Measurements from ENCODE around the gene WDSUB1. TPM values are rescaled to one million over a fixed set of nuclear protein-coding genes. Genes with fewer than 3 reads are reported as not detected.

The WDSUB1 gene
- total RNA-seq, 1 experiment from 2014 or later = 7.8 TPM

DNA sequence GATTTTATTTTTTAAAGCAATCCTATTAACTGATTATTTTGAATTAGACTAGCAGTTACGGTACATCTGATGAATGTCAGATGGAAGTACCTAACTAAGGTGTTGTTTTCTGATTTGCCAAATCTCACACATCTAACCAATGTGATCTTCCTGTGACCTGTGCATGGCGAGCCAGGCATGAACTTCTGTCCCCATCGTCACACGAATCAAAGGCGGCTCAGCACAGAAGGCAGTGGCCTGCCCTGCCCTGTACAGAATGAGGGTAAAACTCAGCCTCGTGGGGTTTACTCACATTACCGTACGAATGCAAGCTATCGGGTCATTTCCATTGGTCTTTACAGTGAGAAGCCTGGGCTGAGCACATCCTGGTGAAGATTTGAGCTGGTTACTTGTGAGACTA is 87.3 kb downstream of the WDSUB1 start:
- DNase-seq (ENCODE audit: low read depth) = no peak

DNA sequence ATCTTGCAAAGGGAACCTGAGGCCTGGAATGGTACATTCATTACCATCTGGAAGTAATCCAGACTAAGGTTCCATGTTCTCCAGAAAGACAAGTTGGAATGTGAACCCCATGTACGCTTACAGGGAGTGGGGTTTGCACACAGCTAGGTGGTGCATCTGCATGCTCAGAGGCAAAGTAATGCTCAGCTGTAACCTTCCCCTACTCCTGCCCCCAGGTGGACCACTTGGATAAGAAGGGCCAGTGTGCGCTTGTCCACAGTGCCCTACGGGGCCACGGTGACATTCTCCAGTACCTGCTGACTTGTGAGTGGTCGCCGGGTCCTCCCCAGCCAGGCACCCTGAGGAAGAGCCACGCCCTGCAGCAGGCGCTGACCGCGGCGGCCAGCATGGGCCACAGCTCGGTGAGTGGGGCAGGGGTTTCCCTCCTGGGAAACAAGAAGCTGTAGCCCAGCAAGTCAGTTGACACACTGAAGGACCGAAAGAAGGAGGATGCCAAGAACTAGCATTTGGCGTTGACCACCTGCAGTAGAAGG is 90.0 kb downstream of the WDSUB1 start:
- DNase-seq (ENCODE audit: low read depth) = no peak

DNA sequence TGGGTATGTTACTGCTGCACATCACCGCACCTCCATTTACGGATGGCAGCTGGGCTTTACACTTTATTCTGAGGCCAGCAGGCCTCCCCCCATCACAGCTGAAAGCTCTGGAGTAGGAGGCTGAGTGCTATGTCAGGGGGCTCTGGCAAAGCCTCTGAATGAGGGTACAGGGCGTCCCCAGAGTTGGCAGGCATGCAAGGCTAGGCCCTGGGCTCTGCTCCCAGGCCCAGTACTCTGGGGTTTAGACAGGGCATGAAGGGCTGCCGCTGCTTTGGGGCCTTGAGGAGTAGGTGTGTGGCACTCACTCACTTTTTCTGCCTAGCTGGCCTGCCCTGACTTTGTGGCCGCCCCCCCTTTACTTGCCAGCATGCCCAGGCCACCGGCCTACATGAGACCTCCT is 90.8 kb downstream of the WDSUB1 start:
- DNase-seq (ENCODE audit: low read depth) = no peak

DNA sequence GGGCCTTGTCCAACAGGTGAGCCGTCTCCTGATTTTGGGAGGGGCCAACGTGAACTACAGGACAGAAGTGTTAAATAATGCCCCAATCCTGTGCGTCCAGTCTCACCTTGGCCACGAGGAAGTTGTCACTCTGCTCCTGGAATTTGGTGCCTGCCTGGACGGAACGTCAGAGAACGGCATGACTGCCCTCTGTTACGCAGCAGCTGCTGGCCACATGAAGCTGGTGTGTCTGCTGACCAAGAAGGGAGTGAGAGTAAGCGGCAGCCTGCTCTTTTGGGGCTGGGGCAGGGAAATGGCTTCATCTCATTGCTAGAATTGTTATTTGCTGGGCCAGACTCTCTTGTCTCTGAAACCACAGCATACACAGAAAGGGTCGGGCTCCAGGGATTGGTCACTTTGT is 92.3 kb downstream of the WDSUB1 start:
- no peak for DNase-seq (ENCODE audit: low read depth)

DNA sequence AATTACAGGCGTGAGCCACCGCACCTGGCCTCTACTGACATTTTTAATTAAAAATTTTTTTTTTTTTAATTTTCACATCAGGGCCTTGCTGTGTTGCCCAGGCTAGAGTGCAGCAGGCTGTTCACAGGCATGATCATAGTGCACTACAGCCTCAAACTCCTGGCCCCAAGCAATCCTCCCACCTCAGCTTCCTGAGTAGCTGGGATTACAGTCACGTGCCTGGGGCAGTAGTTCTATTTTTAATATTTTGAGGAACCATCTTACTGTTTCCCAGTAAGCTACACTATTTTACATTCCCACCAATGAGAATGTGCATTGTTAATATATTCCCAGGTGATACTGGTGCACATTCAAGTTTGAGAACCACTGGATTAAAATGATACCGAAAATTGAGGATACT is 92.7 kb downstream of the WDSUB1 start:
- DNase-seq (ENCODE audit: low read depth) = no peak

DNA sequence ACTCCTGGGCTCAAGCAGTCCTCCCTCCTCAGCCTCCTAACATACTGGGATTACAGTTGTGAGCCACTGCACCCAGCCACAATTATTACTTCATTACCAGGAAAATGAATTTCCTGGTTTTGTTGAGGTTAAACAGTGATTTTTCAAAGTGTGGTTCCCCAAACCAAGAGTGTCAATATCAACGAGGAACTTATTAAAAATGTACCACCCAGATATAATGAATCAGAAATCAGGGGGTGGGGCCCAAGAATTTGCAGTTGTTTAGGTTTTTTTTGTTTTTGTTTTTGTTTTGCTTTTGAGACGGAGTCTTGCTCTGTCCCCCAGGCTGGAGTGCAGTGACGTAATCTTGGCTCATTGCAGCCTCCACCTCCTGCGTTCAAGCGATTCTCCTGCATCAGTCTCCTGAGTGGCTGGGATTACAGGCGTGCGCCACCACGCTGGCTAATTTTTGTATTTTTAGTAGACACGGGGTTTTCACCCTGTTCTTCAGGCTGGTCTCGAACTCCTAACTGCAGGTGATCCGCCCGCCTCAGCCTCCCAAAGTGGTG is 94.1 kb downstream of the WDSUB1 start:
- DNase-seq (ENCODE audit: low read depth) = no peak

DNA sequence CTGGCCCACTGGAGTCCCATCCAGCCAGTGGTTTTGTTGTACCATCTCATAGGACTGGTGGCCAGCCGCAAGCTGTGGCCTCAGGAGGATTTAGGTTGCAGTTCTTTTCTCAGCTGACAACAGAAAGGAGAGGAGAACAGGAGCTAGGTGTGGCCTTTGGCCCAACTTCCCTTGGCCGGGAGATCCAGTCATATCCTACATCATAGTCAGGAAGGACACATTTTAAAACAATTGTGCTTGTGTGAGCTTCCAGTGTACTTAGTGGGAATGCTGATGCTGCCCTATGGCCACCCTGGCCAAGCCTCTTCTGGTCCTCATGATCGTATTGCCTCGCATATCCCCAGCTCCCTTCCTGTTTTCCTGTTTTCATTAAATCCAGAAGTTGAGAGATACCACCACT is 98.1 kb downstream of the WDSUB1 start:
- no peak for DNase-seq (ENCODE audit: low read depth)

DNA sequence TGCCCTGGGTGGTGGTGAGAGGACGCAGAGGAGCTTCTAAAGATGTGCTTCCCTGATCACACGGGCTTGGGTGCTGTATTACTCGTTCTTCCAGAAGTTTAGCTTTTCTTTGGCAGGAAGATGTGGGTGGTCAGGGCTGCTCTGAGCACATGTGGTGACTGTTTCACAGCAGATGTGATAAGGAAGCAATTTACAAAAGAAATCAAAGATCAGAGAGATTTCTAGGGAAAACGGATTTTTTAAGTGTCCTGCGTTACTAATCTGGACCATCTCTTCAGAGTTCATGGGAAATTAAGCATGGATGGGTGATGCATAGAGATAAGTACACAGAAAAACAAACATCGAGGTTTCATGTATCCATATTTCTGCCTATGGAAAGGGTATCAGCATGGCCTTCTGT is 99.4 kb downstream of the WDSUB1 start:
- no peak for DNase-seq (ENCODE audit: low read depth)

DNA sequence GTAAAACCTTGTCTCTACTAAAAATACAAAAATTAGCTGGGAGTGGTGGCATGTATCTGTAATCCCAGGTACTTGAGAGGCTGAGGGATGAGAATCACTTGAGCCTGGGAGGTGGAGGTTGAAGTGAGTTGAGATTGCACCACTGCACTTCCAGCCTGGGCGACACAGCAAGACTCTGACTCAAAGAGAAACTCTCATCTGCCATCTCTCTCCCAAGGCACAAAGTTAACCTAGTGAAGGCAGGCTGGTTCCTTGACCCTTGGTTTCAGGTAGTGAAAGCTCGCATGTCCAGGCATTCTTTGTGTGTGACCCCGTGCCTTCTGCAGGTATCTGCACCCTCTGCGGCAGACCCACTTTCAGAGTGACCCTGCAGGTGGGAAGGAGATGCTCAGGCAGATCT is 100.0 kb downstream of the WDSUB1 start:
- DNase-seq (ENCODE audit: low read depth) = no peak

Data from Daoy (cell line).